ENCODE results near the gene UXS1. TPM values are rescaled to one million over a fixed set of nuclear protein-coding genes. Genes with fewer than 3 reads are reported as not detected.

The UXS1 gene
- total RNA-seq, 2 experiments from 2014 or later, result 47.4 to 47.8 TPM

GRCh38 chr2:106187273-106187891 is 6.7 kb downstream of the UXS1 start:
- ATAC-seq (no peak), DNase-seq (no peak)
- intact Hi-C loops (cut with micrococcal nuclease), result no loop called here
- H3K27ac Mint-ChIP-seq, result peak overlapping the region; percentile 3
- peaks cover 45% of the 10 kb centered on the region for H3K36me3 Mint-ChIP-seq (ENCODE audit: low read depth)
- TF ChIP-seq CTCF (IDR thresholded peaks at IDR 0.05), result no peak
- H3K4me1 Mint-ChIP-seq (ENCODE audit: low read depth), result peaks cover 79% of the 10 kb centered on the region
- H3K27me3 Mint-ChIP-seq, result no peaks in the 10 kb centered on the region
- H3K9me3 Mint-ChIP-seq, result no peaks in the 10 kb centered on the region
- H3K4me3 Mint-ChIP-seq, result no peak overlapping the region
- ChIA-PET CTCF (interaction anchor here (0.7 to 1.6 kb wide), 3 partner anchors 16 to 22 kb away, joined by 3 to 5 read pairs (median 4); no protein-coding TSS in a partner anchor), POLR2A (no interaction called here)

GRCh38 chr2:106185475-106186184 is 8.5 kb downstream of the UXS1 start:
- ATAC-seq, result no peak

GRCh38 chr2:106184857-106185256 is 9.2 kb downstream of the UXS1 start:
- peaks cover 77% of the 10 kb centered on the region for H3K4me1 Mint-ChIP-seq (ENCODE audit: low read depth)
- ChIA-PET POLR2A (no interaction called here), CTCF (no interaction called here)
- H3K9me3 Mint-ChIP-seq, result no peaks in the 10 kb centered on the region
- H3K36me3 Mint-ChIP-seq (ENCODE audit: low read depth), result peaks cover 38% of the 10 kb centered on the region
- H3K27me3 Mint-ChIP-seq, result no peaks in the 10 kb centered on the region
- H3K4me3 Mint-ChIP-seq, result no peak overlapping the region
- ATAC-seq (no peak), DNase-seq (no peak)
- no peak for TF ChIP-seq CTCF (IDR thresholded peaks at IDR 0.05)
- H3K27ac Mint-ChIP-seq, result peak overlapping the region; percentile 1
- intact Hi-C loops (cut with micrococcal nuclease), result no loop called here

More at GRCh38 chr2:106185475-106186184, 8.5 kb downstream of the UXS1 start:
- Mint-ChIP-seq H3K4me3 (no peak overlapping the region), H3K27ac (no peak overlapping the region), H3K36me3 (ENCODE audit: low read depth) (peaks cover 42% of the 10 kb centered on the region), H3K9me3 (no peaks in the 10 kb centered on the region), H3K4me1 (ENCODE audit: low read depth) (peaks cover 76% of the 10 kb centered on the region), H3K27me3 (no peaks in the 10 kb centered on the region)
- no peak for DNase-seq
- ChIA-PET POLR2A (no interaction called here), CTCF (interaction anchor here (0.8 kb wide), 1 partner anchor 81 kb away, joined by 3 read pairs; no protein-coding TSS in a partner anchor)
- TF ChIP-seq CTCF (IDR thresholded peaks at IDR 0.05), result no peak
- intact Hi-C loops (cut with micrococcal nuclease), result no loop called here

GRCh38 chr2:106184394-106184793 is 9.7 kb downstream of the UXS1 start:
- ChIA-PET POLR2A (interaction anchor here (1.0 kb wide), 1 partner anchor 8 kb away, joined by 3 read pairs; no protein-coding TSS in a partner anchor), CTCF (no interaction called here)
- TF ChIP-seq CTCF (IDR thresholded peaks at IDR 0.05), result no peak
- DNase-seq (no peak), ATAC-seq (peak; percentile 30)
- Mint-ChIP-seq H3K27ac (peak overlapping the region; percentile 9), H3K9me3 (no peaks in the 10 kb centered on the region), H3K27me3 (no peaks in the 10 kb centered on the region), H3K4me1 (ENCODE audit: low read depth) (peaks cover 73% of the 10 kb centered on the region), H3K36me3 (ENCODE audit: low read depth) (peaks cover 34% of the 10 kb centered on the region), H3K4me3 (no peak overlapping the region)
- intact Hi-C loops (cut with micrococcal nuclease), result no loop called here
